Common myeloid progenitor, CD34-positive (primary cell): ENCODE measurements around the gene TCEA3.

Experiments
- CTCF ChIA-PET: fragments of 350-600 bp; sonication (Branson Sonifier 250); formaldehyde crosslinking; loops from one replicate; lab custom pipeline; 2021; ENCODE audit warnings: antibody characterized with exemption; lab: Charles Lee
- POLR2A ChIA-PET: fragments of 350-600 bp; sonication (Branson Sonifier 250); formaldehyde crosslinking; loops from one replicate; lab custom pipeline; 2021; ENCODE audit warnings: antibody characterized with exemption; lab: Charles Lee
- DNase-seq, 3 donors: peaks; one replicate each; pipeline versions ENCODE4 v3.0.0 to v3.0.0-alpha.2; 2013
- H3K27ac ChIP-seq, 2 experiments: 1 replicate in 1 of 2; 2 replicates in 1 of 2; pipeline ENCODE4 v1.7.0; 2013; ENCODE audit warnings: inconsistent platforms in 2 of 2, low read length in 2 of 2, mild to moderate bottlenecking in 2 of 2, low read depth in 1 of 2, moderate library complexity in 1 of 2; ENCODE audit not compliant: severe bottlenecking in 2 of 2, insufficient read depth in 1 of 2, poor library complexity in 1 of 2
- H3K27me3 ChIP-seq, 5 experiments: replicated peaks in 2 of 5; 1 replicate in 3 of 5; 2 replicates in 2 of 5; pipeline versions ENCODE4 v1.6.1 to v1.7.0; 2013; ENCODE audit warnings: low read length in 4 of 5, mild to moderate bottlenecking in 2 of 5, moderate library complexity in 2 of 5, inconsistent platforms in 1 of 5; ENCODE audit not compliant: insufficient read depth in 5 of 5, control insufficient read depth in 4 of 5
- H3K36me3 ChIP-seq, 4 experiments: 1 replicate in 2 of 4; 2 replicates in 2 of 4; pipeline versions ENCODE4 v1.6.1 to v1.7.0; 2013; ENCODE audit warnings: low read length in 3 of 4, control low read depth in 1 of 4, mild to moderate bottlenecking in 1 of 4; ENCODE audit not compliant: control insufficient read depth in 4 of 4, insufficient read depth in 4 of 4
- H3K4me1 ChIP-seq, 4 experiments: 1 replicate in 3 of 4; 2 replicates in 1 of 4; pipeline versions ENCODE4 v1.6.1 to v1.7.1; 2013; ENCODE audit warnings: low read length in 3 of 4, mild to moderate bottlenecking in 3 of 4, control low read depth in 1 of 4, inconsistent platforms in 1 of 4, moderate library complexity in 1 of 4; ENCODE audit not compliant: control insufficient read depth in 4 of 4, insufficient read depth in 4 of 4; ENCODE audit errors: control extremely low read depth in 1 of 4
- H3K4me3 ChIP-seq, 7 experiments: 1 replicate in 4 of 7; 2 replicates in 3 of 7; pipeline versions ENCODE4 v1.5.1 to v1.7.0; 2013; ENCODE audit warnings: mild to moderate bottlenecking in 7 of 7, low read length in 6 of 7, moderate library complexity in 6 of 7, inconsistent platforms in 2 of 7, low read depth in 2 of 7, control low read depth in 1 of 7; ENCODE audit not compliant: insufficient read depth in 4 of 7, control insufficient read depth in 1 of 7; ENCODE audit errors: extremely low read depth in 1 of 7
- H3K9me3 ChIP-seq, 5 experiments: 1 replicate in 4 of 5; 2 replicates in 1 of 5; pipeline versions ENCODE4 v1.6.1 to v1.7.1; 2013; ENCODE audit warnings: low read length in 4 of 5, mild to moderate bottlenecking in 2 of 5, inconsistent platforms in 1 of 5, low read depth in 1 of 5, moderate library complexity in 1 of 5; ENCODE audit not compliant: control insufficient read depth in 4 of 5, insufficient read depth in 2 of 5; ENCODE audit errors: control extremely low read depth in 1 of 5
- WGBS: methylation state at CpG from one replicate; pipeline ENCODE4 v1.1.5; 2013; ENCODE audit not compliant: insufficient coverage; 5-methylcytosine and 5-hydroxymethylcytosine counted together

The TCEA3 gene

GRCh38 chr1:23453455-23454000, 29.0 kb upstream of the TCEA3 start:
- CTCF ChIA-PET, result interaction anchor here (1.2 kb wide), 1 partner anchor 32 kb away, joined by 3 read pairs; no protein-coding TSS in a partner anchor
- H3K4me1 ChIP-seq, result peaks cover 0 to 14% (median 9%) of the 10 kb centered on the region in 4 experiments
- DNase-seq, result no peak
- no peaks in the 10 kb centered on the region for H3K9me3 ChIP-seq
- no peak overlapping the region for H3K27ac ChIP-seq
- H3K27me3 ChIP-seq, result peaks cover 0 to 1% (median 0%) of the 10 kb centered on the region in 5 experiments
- 100% methylated on average over 3 of the region's 3 CpGs for WGBS
- no peaks in the 10 kb centered on the region for H3K36me3 ChIP-seq
- H3K4me3 ChIP-seq, result no peak overlapping the region
- POLR2A ChIA-PET, result no interaction called here

- H3K27me3 ChIP-seq, result peaks cover 0 to 1% (median 0%) of the 10 kb centered on the region in 5 experiments
- H3K4me1 ChIP-seq, result peaks cover 0 to 14% (median 9%) of the 10 kb centered on the region in 4 experiments
- ChIA-PET POLR2A (no interaction called here), CTCF (interaction anchor here (0.7 to 1.3 kb wide), 2 partner anchors 11 to 93 kb away, joined by 4 read pairs; no protein-coding TSS in a partner anchor)
- no peak overlapping the region for H3K27ac ChIP-seq
- H3K4me3 ChIP-seq, result no peak overlapping the region
- no peaks in the 10 kb centered on the region for H3K36me3 ChIP-seq
- H3K9me3 ChIP-seq, result no peaks in the 10 kb centered on the region
- DNase-seq, result peak; percentile 50 to 84 (median 80)
- 0% methylated on average over 4 of the region's 5 CpGs for WGBS
Measured at GRCh38 chr1:23452011-23452411, 27.5 kb upstream of the TCEA3 start.

DNA sequence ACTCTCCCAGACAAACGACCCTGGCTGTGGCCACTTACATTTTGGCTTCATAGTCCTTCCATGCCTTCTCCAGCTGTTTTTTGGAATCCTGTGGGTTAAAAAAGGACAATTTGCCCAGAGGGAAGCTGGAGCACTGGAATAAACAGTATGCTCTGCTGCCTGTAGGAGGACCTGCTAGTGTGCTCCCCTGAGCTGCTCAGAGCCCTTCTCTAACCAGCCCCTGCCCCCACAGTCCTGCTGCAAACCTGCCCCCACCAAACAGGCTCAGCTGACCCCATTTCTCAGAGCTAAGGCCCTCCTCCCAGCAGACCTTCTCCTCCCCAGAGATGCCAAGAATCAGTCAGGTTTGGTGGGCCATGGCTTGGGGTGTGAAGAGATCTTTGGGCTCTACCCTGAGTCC, 26.9 kb upstream of the TCEA3 start:
- CTCF ChIA-PET, result interaction anchor here (1.3 kb wide), 1 partner anchor 94 kb away, joined by 4 read pairs; no protein-coding TSS in a partner anchor
- Histone ChIP-seq H3K27ac (no peak overlapping the region), H3K36me3 (no peaks in the 10 kb centered on the region), H3K27me3 (peaks cover 0 to 1% (median 0%) of the 10 kb centered on the region in 5 experiments), H3K4me1 (peaks cover 0 to 14% (median 9%) of the 10 kb centered on the region in 4 experiments), H3K9me3 (no peaks in the 10 kb centered on the region), H3K4me3 (no peak overlapping the region)
- DNase-seq, result peak in 1 of 3 donors; percentile 5
- no CpG with 5 or more reads among the region's 1 CpG for WGBS
- POLR2A ChIA-PET, result no interaction called here

DNA sequence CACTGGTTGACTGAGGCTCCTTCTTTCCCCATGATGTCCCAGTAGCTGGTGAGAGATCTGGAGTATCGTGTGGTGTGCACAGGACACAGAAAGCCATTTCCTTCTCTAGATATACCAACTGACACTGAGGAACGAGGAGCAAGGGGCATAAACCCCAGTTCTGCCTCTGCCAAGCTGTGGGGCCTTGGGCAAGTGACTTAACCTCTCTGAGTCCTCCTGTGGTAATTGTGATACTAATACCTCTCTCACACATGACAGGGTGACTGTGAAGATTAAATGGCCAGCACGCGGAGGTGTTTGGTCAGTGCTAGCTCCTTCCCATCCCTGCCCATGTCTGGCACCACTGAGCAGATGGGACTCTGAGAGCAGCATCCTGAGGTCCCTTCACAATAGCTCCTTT, 26.3 kb upstream of the TCEA3 start:
- Histone ChIP-seq H3K36me3 (no peaks in the 10 kb centered on the region), H3K9me3 (no peaks in the 10 kb centered on the region), H3K27me3 (peaks cover 0 to 1% (median 0%) of the 10 kb centered on the region in 5 experiments), H3K4me3 (no peak overlapping the region), H3K27ac (no peak overlapping the region), H3K4me1 (peaks cover 0 to 12% (median 7%) of the 10 kb centered on the region in 4 experiments)
- POLR2A ChIA-PET, result no interaction called here
- WGBS, result 76% methylated on average over 3 of the region's 4 CpGs
- CTCF ChIA-PET, result interaction anchor here (0.7 kb wide), 1 partner anchor 10 kb away, joined by 3 read pairs; no protein-coding TSS in a partner anchor
- DNase-seq, result no peak

DNA sequence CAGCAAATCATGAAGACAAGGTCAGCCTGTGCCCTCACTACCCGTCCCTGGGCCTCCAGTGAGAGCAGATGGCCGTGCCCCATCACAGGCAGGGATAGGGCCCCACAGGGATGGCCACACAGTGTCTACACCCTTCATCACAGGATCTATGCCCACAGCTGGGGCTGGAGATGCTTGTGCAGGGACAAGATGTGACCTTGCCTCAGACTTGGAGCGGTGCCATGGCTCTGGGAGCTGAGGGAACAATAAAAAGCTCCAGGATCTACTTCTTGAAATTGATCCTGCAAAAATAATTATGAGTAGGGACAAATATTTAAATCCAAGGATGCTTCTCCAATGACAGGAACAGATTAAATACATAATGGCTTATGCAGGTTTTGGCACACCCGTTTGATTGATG, 25.4 kb upstream of the TCEA3 start:
- Histone ChIP-seq H3K36me3 (no peaks in the 10 kb centered on the region), H3K9me3 (no peaks in the 10 kb centered on the region), H3K27ac (no peak overlapping the region), H3K27me3 (peaks cover 0 to 1% (median 0%) of the 10 kb centered on the region in 5 experiments), H3K4me3 (no peak overlapping the region), H3K4me1 (peaks cover 0 to 12% (median 6%) of the 10 kb centered on the region in 4 experiments)
- 100% methylated on average over 1 of the region's 4 CpGs for WGBS
- DNase-seq, result no peak
- CTCF ChIA-PET, result no interaction called here
- POLR2A ChIA-PET, result no interaction called here

GRCh38 chr1:23449306-23449705, 24.8 kb upstream of the TCEA3 start:
- Histone ChIP-seq H3K4me1 (peaks cover 0 to 12% (median 6%) of the 10 kb centered on the region in 4 experiments), H3K36me3 (no peaks in the 10 kb centered on the region), H3K27ac (no peak overlapping the region), H3K4me3 (no peak overlapping the region), H3K9me3 (no peaks in the 10 kb centered on the region), H3K27me3 (peaks cover 0 to 1% (median 0%) of the 10 kb centered on the region in 5 experiments)
- CTCF ChIA-PET, result no interaction called here
- POLR2A ChIA-PET, result no interaction called here
- no peak for DNase-seq
- WGBS, result 84% methylated on average over 5 of the region's 6 CpGs

DNA sequence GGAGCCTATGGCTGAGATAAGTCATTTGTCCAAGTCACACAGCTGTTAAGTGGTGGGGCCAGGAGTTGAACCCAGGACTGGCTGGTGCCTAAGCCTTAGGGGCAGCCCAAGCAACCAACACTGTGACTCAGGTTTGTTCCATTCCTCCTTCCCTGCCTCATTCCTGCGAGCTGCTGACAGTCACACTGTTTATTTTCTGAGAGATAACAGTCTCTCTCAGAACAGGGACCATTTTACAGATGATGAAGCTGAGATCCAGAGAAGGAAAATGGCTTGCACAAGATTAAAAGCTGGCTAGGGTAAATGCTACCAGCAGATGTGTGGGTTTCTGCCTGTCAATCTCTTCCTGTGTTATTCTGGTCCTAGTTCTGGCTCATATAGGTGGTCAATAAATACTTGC, 24.3 kb upstream of the TCEA3 start:
- Histone ChIP-seq H3K4me3 (no peak overlapping the region), H3K9me3 (no peaks in the 10 kb centered on the region), H3K4me1 (peaks cover 0 to 12% (median 6%) of the 10 kb centered on the region in 4 experiments), H3K27me3 (peaks cover 0 to 1% (median 0%) of the 10 kb centered on the region in 5 experiments), H3K27ac (no peak overlapping the region), H3K36me3 (no peaks in the 10 kb centered on the region)
- ChIA-PET POLR2A (no interaction called here), CTCF (no interaction called here)
- no peak for DNase-seq
- WGBS, result 88% methylated on average over 1 of the region's 1 CpG
